ENCODE results near the gene KRTAP9-1.

GRCh38 chr17:41141361-41141760, 48.3 kb upstream of the KRTAP9-1 start:
- TF ChIP-seq POLR2A (IDR thresholded peaks at IDR 0.05): no peak
- no peak for TF ChIP-seq CTCF (IDR thresholded peaks at IDR 0.05)
